Glomerular visceral epithelial cell (primary cell): ENCODE measurements around the gene CTNND2.
"Not testable (repeated sequence)": the region's sequence is repeated elsewhere in the genome, so short reads cannot be mapped to it uniquely, and the experiment has no call there.

Source experiments
- DNase-seq: peaks from one replicate; pipeline ENCODE4 v3.0.0-alpha.2; 2016; ENCODE audit errors: extremely low spot score

CTNND2 gene

DNA sequence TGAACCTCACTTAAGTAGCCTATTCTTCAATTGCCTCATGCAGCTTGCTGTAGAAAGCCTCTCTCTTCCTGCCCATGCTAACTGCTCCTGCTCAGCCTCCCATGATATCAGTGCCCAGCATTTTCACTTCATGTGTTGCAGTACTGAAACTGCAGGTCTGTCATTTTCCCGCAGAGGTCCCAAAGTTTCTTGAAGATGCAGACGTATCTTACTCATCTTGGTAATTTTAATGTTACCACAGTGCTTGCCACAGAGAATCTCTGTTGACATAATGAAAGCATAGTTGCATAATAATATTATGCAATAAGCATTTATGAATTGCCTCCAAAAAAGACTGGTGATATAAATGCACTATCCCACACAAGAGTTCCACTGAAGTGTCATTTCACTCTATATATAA lies 582.1 kb downstream of the CTNND2 start:
- no peak for DNase-seq

DNA sequence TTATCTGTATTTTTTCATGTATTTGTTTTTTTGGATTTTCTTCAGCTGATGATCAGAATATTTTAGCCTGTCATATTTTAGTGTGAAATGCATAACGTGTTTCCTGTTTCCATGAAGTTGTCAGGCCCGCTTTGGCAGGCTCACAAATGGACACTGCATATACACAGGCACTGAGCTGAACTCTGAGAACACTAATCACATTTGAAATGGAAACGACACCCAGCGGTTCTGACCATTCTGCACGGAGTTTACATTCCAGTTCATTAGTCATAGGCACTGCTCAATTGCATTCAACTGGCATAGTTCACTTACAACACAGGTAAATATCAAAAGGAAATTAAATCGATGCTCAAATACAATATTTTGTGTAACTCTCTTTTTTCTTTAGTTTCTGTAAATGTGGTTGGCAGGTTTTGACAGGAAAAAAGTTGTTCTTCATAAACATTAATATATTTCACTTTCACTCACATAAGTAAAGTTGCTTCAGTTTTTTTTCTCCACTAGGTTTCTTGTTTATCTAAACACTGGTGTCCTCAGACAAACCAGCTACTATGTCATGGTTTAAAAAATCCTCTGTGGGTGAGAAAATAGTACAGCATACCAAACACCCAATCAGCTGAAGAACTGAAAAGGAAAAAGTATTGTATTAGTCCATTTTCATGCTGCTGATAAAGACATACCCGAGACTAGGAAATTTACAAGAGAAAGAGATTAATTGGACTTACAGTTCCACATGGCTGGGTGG lies 584.2 kb downstream of the CTNND2 start:
- DNase-seq = no peak

DNA sequence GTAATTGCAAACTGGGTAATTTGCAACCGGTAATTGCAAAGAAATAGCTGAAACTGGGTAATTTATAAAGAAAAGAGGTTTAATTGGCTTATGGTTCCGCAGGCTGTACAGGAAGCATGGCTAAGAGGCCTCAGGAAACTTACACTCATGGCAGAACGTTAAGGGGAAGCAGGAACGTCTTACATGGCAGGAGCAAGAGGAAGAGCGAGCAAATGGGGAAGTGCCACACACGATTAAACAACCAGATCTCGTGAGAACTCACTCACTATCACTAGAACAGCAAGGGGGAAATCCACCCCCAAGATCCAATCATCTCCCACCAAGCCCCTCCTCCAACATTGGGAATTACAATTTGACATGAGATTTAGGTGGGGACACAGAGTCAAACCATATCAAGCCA lies 590.6 kb downstream of the CTNND2 start:
- not testable (repeated sequence) for DNase-seq

DNA sequence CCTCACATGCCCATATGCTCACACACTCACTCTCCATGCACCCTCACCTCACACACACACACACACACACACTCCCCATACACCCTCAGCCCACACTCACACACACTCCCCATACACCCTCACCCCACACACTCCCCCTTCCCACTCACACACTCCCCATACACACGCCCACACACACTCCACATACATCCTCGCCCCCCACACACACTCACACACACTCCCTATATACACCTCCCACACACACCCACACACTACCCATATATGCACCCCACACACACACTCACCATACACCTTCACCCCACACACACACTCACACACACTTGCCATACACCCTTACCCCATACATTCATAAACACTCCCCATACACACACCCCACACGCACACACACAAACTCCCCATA lies 592.5 kb downstream of the CTNND2 start:
- DNase-seq = no peak

- DNase-seq = no peak
Observed at GRCh38 chr5:11311272-11311671, 593.0 kb downstream of the CTNND2 start.

- DNase-seq = no peak
Observed at GRCh38 chr5:11310158-11310557, 594.1 kb downstream of the CTNND2 start.

DNA sequence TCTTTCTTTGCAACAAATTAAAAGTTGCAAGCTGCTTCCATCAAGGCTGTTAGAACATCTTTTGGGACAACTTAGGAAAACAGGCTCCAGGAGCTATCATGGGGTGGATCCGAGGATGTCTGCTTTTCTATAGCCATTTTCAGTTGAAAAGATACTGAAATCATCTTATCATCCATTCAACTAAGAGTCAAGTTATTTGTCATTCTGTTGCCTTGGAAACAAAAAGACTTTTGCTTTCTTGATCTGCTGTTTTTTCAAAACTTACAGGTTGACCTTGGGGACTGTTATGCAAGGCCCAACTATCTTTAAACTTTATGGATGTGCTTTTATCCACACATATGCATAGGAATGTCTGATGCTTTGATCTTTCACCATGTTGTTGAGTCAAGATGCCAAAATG lies 597.9 kb downstream of the CTNND2 start:
- no peak for DNase-seq

DNA sequence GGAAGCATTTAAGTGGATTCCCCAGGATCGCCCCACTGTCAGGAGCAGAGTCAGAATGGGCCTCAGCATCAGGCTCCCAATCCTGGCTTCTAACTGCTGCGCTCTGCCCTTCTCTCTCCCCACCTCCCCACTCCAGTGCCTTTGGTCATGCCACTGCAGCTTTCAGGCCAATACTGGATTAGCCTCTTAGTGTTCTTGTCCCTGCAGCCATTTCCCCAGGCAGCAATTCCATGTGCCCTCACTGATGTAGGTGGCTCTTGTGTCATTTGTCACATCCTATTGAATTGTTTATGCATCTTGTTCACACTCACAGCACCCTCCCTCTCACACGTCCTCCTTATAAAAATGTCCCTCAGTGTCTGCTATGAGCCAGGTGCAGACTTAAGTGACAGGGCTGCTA lies 599.0 kb downstream of the CTNND2 start:
- no peak for DNase-seq

- no peak for DNase-seq
Observed at GRCh38 chr5:11304641-11305040, 599.6 kb downstream of the CTNND2 start.

DNA sequence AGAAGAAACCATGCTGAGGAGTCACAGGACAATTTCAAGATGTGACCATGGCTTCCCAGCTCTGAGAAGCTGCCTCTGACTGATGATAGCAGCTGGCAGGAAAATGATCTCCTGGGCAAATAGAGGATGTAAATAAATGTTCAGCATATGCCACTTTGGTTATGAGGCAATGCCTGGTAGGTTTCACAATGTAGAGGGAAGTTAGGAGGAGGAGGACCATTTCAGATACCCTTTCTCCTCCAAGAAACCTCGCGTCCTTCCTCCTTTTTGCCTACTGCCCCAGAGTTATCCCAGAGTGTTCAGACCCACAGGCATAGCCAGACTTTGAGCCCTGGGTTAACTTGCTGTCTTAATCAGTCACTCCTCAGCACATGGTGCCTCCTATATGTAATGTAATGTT lies 601.6 kb downstream of the CTNND2 start:
- no peak for DNase-seq

DNA sequence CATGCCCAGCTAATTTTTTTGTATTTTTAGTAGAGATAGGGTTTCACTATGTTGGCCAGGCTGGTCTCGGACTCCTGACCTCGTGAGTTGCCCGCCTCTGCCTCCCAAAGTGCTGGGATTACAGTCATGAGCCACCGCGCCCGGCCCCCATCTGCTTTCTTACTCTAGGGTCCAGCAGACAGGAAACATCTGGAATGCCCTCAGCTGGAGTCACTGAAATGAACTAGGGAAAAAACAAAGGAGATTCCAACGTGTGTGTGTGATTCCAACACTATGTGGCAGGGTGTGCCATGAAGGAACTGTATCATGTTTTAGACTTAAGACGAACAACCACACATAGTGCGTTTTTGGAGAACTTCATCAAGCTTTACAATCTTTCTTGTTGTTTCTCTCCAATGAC lies 603.1 kb downstream of the CTNND2 start:
- DNase-seq = no peak

DNA sequence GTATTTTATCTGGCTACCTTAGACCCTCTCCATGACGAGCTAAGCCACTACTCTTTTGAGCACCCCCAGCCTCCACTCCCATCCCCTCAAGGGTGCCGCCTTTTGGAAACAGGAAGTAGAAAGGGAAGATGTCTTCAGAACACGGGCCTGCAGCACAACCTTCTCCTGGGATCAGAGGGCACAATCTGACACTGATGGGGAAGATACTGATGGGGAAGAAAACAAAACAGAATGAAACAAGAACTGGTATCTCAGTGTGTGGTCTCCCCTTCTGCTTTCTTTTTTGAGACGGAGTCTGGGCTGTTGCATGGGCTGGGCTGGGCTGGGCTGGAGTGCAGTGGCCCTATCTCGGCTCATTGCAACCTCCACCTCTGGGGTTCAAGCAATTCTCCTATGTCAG lies 603.5 kb downstream of the CTNND2 start:
- DNase-seq = no peak

DNA sequence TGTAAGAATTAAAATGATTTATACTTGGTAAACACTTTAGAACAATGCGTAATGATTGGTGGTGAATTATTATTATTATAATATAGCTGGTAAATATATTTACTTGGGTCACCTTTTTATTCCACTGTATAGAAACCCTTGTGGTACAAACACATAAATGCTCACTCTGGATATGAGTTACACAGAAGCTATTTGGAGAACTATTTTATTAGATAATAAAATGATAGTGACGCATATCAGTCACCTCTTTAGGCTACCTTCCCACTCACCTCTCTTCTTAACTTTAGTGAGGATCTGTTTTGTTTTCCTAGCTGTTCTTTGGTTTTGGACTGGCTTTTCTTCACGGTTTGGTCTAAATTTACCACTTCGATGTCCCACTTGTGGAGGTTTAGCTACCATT lies 605.4 kb downstream of the CTNND2 start:
- no peak for DNase-seq

GRCh38 chr5:11293523-11293922 lies 610.7 kb downstream of the CTNND2 start:
- DNase-seq = no peak

GRCh38 chr5:11292648-11293356 lies 611.4 kb downstream of the CTNND2 start:
- DNase-seq = no peak

DNA sequence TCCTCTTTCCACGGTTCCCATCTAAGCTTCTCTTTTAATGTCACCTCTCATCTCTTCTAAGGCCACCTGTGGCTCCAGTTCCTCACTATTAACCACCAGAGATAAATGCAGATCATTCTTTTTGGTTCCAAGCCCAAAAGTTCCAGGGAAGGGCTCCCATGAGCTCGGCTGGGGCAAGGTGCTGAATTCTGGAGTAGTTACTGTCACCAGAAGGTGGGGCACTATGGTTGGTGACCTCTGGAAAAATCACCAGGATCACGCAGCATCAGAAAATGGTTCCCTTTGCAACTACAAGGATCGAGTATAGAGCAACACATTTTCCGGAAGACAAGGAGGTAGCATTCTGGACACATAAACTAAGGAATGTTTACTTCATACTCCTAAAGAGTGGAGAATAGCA lies 614.5 kb downstream of the CTNND2 start:
- DNase-seq = no peak

- no peak for DNase-seq
Observed at GRCh38 chr5:11289208-11289607, 615.0 kb downstream of the CTNND2 start.

DNA sequence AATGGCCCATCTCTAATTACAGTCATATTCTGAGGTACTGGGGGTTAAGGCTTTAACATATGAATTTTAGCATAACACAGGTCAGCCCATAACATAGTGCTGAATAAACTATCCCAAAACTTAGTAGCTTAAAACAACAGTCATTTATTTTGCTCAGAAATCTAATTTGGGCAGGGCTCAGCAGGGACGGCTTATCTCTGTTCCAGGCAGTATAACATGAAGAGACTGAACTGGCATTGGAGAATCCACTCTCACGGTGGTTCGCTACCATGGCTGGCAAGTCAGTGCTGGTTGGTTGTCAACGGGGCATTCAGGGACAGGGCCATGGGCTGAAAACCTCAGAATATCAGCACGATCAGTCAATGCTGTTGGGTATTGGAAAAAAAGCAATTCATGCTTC lies 622.4 kb downstream of the CTNND2 start:
- DNase-seq = no peak

DNA sequence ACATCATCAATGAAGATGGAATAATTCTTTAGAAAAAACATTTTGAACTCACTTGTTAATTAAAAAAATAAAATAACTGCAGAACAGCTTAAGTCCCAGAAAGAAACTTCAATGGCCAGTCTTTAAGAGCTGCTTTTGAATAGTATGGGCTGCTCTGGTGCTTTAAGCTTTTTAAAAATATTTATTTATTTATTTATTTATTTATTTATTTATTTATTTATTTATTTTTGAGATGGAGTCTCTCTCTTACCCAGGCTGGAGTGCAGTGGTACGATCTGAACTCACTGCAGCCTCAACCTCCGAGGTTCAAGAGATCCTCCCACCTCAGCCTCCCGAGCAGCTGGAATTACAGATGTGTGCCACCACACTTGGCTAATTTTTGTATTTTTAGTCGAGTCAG lies 626.9 kb downstream of the CTNND2 start:
- no peak for DNase-seq

GRCh38 chr5:11273180-11273903 lies 630.9 kb downstream of the CTNND2 start:
- no peak for DNase-seq

DNA sequence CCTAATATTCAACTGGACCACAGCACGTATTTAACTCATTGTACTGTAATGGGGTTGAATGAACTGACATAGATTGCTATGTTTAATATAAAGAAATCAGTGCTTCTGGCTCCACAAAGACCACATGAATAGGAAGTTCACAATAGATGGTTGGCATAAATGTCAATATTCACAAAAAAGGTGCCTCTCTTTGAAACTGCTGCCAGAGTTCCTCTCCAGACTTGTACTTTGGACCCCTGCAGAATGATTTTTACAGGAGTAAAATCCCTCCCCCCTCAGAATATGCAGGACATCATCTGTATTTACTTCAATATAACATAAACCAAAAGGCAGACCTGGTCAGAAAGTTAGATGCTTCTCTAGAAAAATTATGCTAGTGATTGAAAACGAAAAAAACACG lies 634.7 kb downstream of the CTNND2 start:
- DNase-seq = no peak

DNA sequence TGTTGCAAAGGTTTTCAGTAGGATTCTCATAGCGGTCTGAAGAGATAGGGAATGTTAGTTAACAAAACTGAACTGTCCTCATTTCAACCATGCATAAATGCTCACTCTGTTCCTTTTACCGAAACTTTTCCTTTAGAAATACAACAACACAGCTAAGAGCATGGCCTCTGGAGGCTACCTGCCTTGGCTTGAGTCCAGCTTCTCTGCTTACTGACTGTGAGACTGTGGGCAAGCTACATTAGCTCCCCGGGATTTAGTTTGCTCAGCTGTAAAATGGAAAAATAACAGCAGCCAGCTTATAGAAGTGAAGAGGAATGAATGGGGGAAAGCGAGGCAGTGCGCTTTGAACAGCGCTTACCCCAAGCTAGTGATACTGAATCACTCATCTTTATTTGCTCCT lies 635.4 kb downstream of the CTNND2 start:
- DNase-seq = no peak

DNA sequence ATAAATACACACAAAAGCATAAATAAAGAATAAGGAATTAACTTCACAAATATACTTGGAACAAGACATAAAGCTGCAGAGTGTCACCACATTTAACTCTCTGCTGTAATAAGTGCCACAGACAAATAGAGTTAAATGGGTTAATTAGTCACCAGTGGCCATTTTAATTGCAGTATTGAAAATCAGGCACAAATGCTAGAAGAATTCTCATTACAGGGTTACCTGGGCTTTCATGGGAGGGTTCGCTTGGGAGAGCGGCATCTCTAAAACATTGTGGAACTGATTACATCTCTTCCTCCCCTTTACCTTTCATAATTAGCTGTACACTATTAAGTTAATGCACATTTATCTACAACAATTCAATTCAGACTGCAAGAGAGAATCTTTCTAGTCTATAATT lies 637.9 kb downstream of the CTNND2 start:
- no peak for DNase-seq
